NCI-H128 (cell line): ENCODE measurements around the gene F11R.
"Not testable (repeated sequence)": the region's sequence is repeated elsewhere in the genome, so short reads cannot be mapped to it uniquely, and the experiment has no call there.

Experiments used
- DNase-seq: peaks from one replicate; lab custom pipeline; 2025; ENCODE audit not compliant: unreplicated experiment; lab: John Stamatoyannopoulos, UW

The F11R gene

GRCh38 chr1:161016683-161017082, 4.3 kb downstream of the F11R start:
- not testable (repeated sequence) for DNase-seq

- no peak for DNase-seq
Observed at GRCh38 chr1:161013488-161014230, 7.3 kb downstream of the F11R start.

- no peak for DNase-seq
Observed at GRCh38 chr1:161013131-161013487, 7.8 kb downstream of the F11R start.

GRCh38 chr1:161012420-161012819, 8.5 kb downstream of the F11R start:
- no peak for DNase-seq

GRCh38 chr1:161009602-161010211, 11.2 kb downstream of the F11R start:
- no peak for DNase-seq

GRCh38 chr1:161008869-161009510, 12.0 kb downstream of the F11R start:
- DNase-seq: no peak

GRCh38 chr1:161007369-161007768, 13.6 kb downstream of the F11R start:
- DNase-seq: no peak

- DNase-seq: no peak
Observed at GRCh38 chr1:161006563-161006962, 14.4 kb downstream of the F11R start.

- no peak for DNase-seq
Observed at GRCh38 chr1:161001525-161001924, 19.4 kb downstream of the F11R start.

GRCh38 chr1:161000736-161001480, 20.0 kb downstream of the F11R start:
- no peak for DNase-seq

- DNase-seq: no peak
Observed at GRCh38 chr1:160999376-160999775, 21.6 kb downstream of the F11R start.

- DNase-seq: no peak
Observed at GRCh38 chr1:160997323-160998038, 23.5 kb downstream of the F11R start.

- DNase-seq: no peak
Observed at GRCh38 chr1:160996178-160996577, 24.8 kb downstream of the F11R start.

- no peak for DNase-seq
Observed at GRCh38 chr1:160993544-160994193, 27.3 kb downstream of the F11R start.

GRCh38 chr1:160992036-160992435, 28.9 kb downstream of the F11R start:
- not testable (repeated sequence) for DNase-seq

- DNase-seq: no peak
Observed at GRCh38 chr1:160987359-160988050, 33.4 kb downstream of the F11R start.

GRCh38 chr1:160985723-160986122, 35.2 kb downstream of the F11R start:
- DNase-seq: no peak

- no peak for DNase-seq
Observed at GRCh38 chr1:160981584-160982411, 39.2 kb downstream of the F11R start.

- DNase-seq: no peak
Observed at GRCh38 chr1:160979286-160979685, 41.7 kb downstream of the F11R start.
